RCC 7860 (cell line): Measurements from ENCODE around the gene PODN.

Source experiments
- DNase-seq: peaks from one replicate; pipeline ENCODE4 v3.0.0-alpha.2; 2015; ENCODE audit warnings: low spot score
- FAIRE-seq: peaks from 2 replicates; lab custom pipeline; 2012; peaks lifted over from hg19 to GRCh38; lab: Jason Lieb, UNC

Gene PODN, protein sequence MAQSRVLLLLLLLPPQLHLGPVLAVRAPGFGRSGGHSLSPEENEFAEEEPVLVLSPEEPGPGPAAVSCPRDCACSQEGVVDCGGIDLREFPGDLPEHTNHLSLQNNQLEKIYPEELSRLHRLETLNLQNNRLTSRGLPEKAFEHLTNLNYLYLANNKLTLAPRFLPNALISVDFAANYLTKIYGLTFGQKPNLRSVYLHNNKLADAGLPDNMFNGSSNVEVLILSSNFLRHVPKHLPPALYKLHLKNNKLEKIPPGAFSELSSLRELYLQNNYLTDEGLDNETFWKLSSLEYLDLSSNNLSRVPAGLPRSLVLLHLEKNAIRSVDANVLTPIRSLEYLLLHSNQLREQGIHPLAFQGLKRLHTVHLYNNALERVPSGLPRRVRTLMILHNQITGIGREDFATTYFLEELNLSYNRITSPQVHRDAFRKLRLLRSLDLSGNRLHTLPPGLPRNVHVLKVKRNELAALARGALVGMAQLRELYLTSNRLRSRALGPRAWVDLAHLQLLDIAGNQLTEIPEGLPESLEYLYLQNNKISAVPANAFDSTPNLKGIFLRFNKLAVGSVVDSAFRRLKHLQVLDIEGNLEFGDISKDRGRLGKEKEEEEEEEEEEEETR

GRCh38 chr1:53061859-53062707 is at the start of gene PODN:
TSS of gene PODN (plus strand) at chr1:53062213. CDS start at chr1:53069856, 7,643 bp downstream.
- DNase-seq (no peak), FAIRE-seq (no peak)

DNA sequence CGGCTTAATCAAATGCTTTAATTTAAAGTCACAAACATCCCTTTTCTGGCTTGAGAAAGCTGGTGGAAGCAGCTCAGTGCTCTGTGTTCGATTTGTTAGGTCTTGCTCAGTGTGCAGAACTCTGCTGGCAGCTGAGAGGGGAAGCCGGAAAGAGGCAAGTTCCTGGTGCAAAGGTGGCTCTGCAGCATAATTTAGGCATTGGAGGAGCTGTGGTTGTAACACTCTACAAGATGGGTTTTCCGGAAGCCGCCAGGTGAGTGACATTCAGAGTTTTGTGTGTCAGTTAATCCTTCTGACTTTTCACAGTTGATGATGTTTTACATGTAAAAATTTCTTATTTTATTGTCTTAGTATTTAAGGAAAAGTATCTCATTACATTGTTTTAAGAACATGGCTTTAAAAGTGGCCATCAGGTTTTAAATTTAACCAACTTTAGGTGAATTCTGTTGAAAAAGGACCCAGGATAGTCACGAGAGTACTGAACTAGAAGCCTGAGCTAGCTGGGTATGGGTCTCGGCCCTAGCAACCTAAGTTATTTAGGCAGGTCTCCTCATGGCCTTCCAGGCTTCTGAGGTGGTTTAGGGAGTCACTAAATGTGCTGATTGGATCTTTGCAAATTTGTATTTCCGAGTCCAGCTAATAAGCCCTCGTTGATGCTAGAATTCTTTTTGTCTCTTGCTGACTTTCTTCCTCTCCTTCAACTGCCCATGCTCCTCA is 47.1 kb upstream of the PODN start:
- peak; percentile 82 for DNase-seq
- FAIRE-seq = peak; percentile 84

DNA sequence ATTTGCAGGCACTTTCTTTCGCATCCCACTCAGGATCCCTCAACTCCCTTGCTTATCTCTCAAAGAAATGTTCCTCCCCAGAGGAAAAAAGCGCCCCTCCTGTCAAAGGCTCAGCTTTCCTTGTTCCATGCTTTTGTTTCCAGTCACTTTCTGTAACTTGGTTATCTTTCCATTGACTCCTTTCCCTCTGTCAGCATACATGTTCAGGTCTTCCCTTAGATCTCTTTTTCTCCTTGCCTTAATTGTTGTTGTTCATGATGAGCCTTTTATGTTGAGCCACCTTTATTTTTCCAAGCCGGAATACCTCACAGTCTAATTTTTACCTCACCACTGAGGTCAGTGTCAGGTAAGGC is 46.5 kb upstream of the PODN start:
- no peak for DNase-seq
- FAIRE-seq = no peak

DNA sequence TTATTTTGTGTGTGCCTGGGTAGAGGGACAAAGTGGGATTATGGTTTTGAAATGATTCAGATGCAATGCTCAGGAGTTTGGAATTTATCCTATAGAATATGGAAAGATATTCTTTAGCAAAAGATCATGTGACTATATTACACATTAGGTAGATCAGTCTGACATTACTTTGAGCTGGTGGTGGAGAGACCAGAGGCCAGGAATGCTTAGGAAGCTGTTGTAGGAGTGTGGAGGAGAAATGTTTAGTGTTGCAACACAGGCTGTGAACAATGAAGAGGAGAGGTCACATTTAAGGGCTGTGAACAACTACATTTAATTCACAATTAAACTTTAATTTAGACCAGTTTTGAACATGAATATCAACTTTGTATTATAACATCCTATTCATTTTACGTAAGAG is 45.3 kb upstream of the PODN start:
- no peak for FAIRE-seq
- DNase-seq = no peak

GRCh38 chr1:53020588-53020987 is 41.4 kb upstream of the PODN start:
- DNase-seq (no peak), FAIRE-seq (no peak)

DNA sequence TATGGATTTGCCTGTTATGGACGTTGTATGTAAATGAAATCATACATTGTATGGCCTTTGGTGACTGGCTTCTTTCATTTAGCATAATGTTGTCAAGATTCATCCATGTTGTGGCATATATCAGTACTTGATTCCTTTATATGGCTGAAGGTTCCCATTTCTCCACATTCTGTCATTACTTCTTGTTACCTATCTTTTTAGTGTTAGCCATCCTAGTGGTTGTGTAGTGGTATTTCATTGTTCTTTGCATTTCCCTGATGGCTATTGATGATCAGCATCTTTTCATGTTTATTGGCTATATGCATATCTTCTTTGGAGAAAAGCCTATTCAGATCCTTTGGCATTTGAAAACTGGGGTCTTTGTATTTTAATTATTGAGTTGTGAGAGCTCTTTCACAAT is 39.8 kb upstream of the PODN start:
- no peak for DNase-seq
- no peak for FAIRE-seq

- no peak for FAIRE-seq
Measured at GRCh38 chr1:53023546-53023945, 38.5 kb upstream of the PODN start.

GRCh38 chr1:53024117-53024516 is 37.9 kb upstream of the PODN start:
- DNase-seq (no peak), FAIRE-seq (no peak)

More at GRCh38 chr1:53023546-53023945, 38.5 kb upstream of the PODN start:
- DNase-seq = no peak

DNA sequence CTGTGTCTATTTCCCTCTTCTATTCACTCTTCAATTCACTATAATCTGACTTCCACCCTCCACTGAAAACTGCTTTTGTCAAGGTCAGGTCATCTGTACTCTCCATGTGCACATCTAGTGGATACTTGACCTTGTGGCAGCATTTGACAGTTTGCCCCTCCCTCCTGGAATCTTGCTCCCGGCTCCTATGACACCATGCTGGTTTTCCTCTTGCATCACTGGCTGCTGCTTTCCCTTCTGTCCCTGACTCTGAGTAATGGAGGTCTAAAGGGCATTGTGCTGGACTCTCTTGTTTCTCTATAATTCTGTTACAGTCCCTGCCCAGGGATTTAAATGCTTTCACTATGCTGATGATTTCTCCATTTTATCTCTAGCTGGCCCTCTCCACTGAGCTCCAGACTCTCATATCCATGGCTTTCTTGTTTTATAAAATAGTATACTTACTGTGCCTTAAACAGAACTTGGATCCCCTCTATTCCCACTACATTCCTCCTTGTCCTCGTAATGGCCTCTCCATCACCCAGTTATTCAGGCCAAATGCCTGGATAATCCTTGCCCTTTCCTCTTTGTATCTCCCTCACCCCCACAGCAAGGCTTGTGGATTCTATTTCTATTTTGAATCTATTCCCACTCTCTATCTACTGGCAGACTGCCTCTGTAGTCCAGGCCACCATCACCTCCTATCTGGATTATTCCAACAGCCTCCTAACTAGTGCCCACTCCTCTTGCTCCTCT is 36.8 kb upstream of the PODN start:
- FAIRE-seq = no peak
- DNase-seq = peak; percentile 38

GRCh38 chr1:53025769-53026112 is 36.3 kb upstream of the PODN start:
- FAIRE-seq = no peak
- no peak for DNase-seq

- no peak for FAIRE-seq
- no peak for DNase-seq
Measured at GRCh38 chr1:53026254-53026653, 35.8 kb upstream of the PODN start.

DNA sequence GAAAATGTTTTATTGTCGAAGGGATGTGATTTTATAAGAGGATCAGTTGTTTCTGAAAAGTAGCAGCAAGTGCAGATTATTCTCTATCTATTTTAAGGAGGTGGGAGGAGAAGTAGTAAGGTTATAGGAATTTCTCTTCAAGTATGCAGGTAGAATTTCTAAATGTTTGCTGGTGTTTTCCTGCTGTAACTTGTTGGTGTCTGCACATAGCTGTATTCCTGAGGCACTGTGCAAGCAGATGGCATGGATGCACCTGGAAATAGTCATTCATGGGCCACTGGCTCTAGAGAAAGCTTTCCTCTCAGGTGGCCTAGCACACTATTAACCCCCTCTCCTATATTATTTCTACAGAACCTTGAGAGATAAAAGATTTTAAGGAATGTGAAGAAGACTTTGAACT is 30.3 kb upstream of the PODN start:
- no peak for DNase-seq
- no peak for FAIRE-seq

DNA sequence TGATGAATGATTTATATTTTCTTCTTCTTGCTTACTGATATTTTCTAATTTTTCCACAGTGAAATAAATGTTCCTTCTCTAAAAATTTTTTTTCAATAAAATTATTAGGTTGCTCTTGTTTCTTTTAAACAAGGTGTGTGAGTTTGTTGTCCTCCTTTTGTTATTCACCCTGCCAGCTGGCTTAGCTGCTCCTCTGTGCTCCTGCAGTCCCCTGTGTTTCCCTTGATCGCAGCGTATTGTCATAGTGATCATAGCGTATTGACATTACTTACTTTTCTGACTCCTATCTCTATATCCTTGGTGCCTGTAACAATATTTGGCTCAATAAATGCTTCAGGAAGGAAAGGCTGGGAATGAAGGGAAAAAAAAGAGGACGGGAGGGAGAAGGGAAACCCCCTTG is 24.9 kb upstream of the PODN start:
- FAIRE-seq (no peak), DNase-seq (no peak)

DNA sequence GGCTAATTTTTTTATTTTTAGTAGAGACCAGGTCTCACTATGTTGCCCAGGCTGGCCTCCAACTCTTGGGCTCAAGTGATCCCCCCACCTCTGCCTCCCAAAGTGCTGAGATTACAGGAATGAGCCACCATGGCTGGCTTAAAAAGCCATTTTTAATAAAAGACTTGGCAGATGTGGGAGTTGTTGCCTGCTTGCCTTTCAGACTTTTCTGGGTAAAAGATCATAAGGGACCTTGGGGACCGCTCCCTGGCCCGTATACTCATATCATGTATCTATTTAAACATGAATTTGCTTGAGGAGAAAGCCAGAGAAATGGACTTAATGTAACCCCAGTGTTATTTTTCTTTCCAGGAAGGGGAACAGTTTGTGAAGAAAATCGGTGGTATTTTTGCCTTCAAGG is 23.4 kb upstream of the PODN start:
- FAIRE-seq (no peak), DNase-seq (no peak)

DNA sequence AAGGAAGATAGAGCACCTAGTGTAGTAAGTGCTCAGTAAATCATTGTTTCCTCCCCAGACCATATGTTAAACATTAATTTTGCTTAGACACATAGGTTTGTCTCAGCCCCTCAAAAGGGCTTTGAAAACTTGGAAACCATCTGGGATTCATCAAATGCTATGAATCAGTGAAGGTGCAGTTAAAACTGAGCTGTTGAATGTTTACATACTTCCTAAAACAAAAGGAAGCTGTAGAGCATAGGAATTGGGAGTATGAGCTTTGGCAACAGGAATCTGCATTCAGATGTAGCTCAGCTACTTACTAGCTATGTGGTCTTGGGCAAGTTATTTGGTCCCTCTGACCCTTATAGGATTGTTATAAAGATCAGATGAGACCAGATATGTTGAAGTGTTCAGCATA is 18.7 kb upstream of the PODN start:
- no peak for DNase-seq

GRCh38 chr1:53044926-53045325 is 17.1 kb upstream of the PODN start:
- no peak for FAIRE-seq
- no peak for DNase-seq

More for the DNA sequence above, 18.7 kb upstream of the PODN start:
- FAIRE-seq = peak; percentile 10

GRCh38 chr1:53046930-53047329 is 15.1 kb upstream of the PODN start:
- peak; percentile 80 for FAIRE-seq
- peak; percentile 79 for DNase-seq

GRCh38 chr1:53047737-53048736 is 14.0 kb upstream of the PODN start:
- FAIRE-seq (peak; percentile 83), DNase-seq (peak; percentile 90)

GRCh38 chr1:53048960-53049573 is 12.9 kb upstream of the PODN start:
- DNase-seq (no peak), FAIRE-seq (no peak)
